GM23338 (cell line): ENCODE results near the gene C11orf91. TPM values are rescaled to one million over a fixed set of nuclear protein-coding genes. Genes with fewer than 3 reads are reported as not detected.
"Not testable (repeated sequence)": the region's sequence is repeated elsewhere in the genome, so short reads cannot be mapped to it uniquely, and the experiment has no call there.

Experiments
- ATAC-seq: fragments of 200-7000 bp; cut with Tn5 transposase; 3 replicates; pipeline ENCODE4 v1.9.1; 2020
- DNase-seq: peaks from one replicate; pipeline ENCODE4 v3.0.0-alpha.2; 2015; ENCODE audit warnings: low spot score
- H2AFZ ChIP-seq: fragments of 200-600 bp; sonication (generic); 2 replicates; pipeline ENCODE4 v1.8.0; 2016; ENCODE audit warnings: antibody characterized with exemption, mild to moderate bottlenecking, moderate library complexity
- H3F3A ChIP-seq: fragments of 200-600 bp; sonication (generic); replicated peaks from 2 replicates; pipeline ENCODE4 v1.8.0; 2017; ENCODE audit warnings: antibody characterized with exemption, mixed run types, low read depth
- H3K27ac ChIP-seq: fragments of 200-600 bp; sonication (generic); 2 replicates; pipeline ENCODE4 v1.6.1; 2016; ENCODE audit warnings: low read depth
- H3K27me3 ChIP-seq: fragments of 200-600 bp; sonication (generic); 2 replicates; pipeline ENCODE4 v1.8.0; 2016; ENCODE audit warnings: mild to moderate bottlenecking, mixed run types, moderate library complexity; ENCODE audit not compliant: insufficient read depth
- H3K36me3 ChIP-seq: fragments of 200-600 bp; sonication (generic); 2 replicates; pipeline ENCODE4 v1.8.0; 2016; ENCODE audit warnings: mild to moderate bottlenecking; ENCODE audit not compliant: insufficient read depth
- H3K4me1 ChIP-seq: fragments of 200-600 bp; sonication (generic); 2 replicates; pipeline ENCODE4 v1.8.0; 2016; ENCODE audit warnings: mild to moderate bottlenecking, moderate library complexity; ENCODE audit not compliant: insufficient read depth
- H3K4me2 ChIP-seq: fragments of 200-600 bp; sonication (generic); 2 replicates; pipeline ENCODE4 v1.7.1; 2017; ENCODE audit warnings: mixed run types
- H3K4me3 ChIP-seq: fragments of 200-600 bp; sonication (generic); 2 replicates; pipeline ENCODE4 v1.6.1; 2016; ENCODE audit warnings: mixed run types
- H3K79me2 ChIP-seq: fragments of 200-600 bp; sonication (generic); replicated peaks from 2 replicates; pipeline ENCODE4 v1.8.0; 2017; ENCODE audit warnings: mild to moderate bottlenecking; ENCODE audit not compliant: insufficient read depth
- H3K9me2 ChIP-seq: fragments of 200-600 bp; sonication (generic); 2 replicates; pipeline ENCODE4 v1.8.0; 2017; ENCODE audit not compliant: insufficient read depth
- H4K20me1 ChIP-seq: fragments of 200-600 bp; sonication (generic); replicated peaks from 2 replicates; pipeline ENCODE4 v1.8.0; 2017; ENCODE audit warnings: mild to moderate bottlenecking; ENCODE audit not compliant: insufficient read depth
- H3K27ac Mint-ChIP-seq: 2 replicates; pipeline ENCODE4 v1.8.0; 2020; ENCODE audit warnings: inconsistent platforms, mild to moderate bottlenecking, moderate library complexity, mixed read lengths
- H3K27me3 Mint-ChIP-seq: 3 replicates; pipeline ENCODE4 v1.8.0; 2022; ENCODE audit warnings: low read depth, mild to moderate bottlenecking, moderate library complexity, mixed read lengths, inconsistent platforms; ENCODE audit not compliant: insufficient read depth, poor library complexity
- H3K36me3 Mint-ChIP-seq: 3 replicates; pipeline ENCODE4 v1.8.0; 2021; ENCODE audit warnings: low read depth, mild to moderate bottlenecking, inconsistent platforms, moderate library complexity, mixed read lengths
- H3K4me1 Mint-ChIP-seq: 3 replicates; pipeline ENCODE4 v1.8.0; 2020; ENCODE audit warnings: mild to moderate bottlenecking, inconsistent platforms, mixed read lengths
- H3K4me3 Mint-ChIP-seq: 3 replicates; pipeline ENCODE4 v1.8.0; 2021; ENCODE audit warnings: moderate library complexity, mild to moderate bottlenecking, inconsistent platforms, mixed read lengths
- H3K9me3 Mint-ChIP-seq: 3 replicates; pipeline ENCODE4 v1.8.0; 2020; ENCODE audit warnings: moderate library complexity, mild to moderate bottlenecking, inconsistent platforms, mixed read lengths
- CREB1 ChIP-seq: fragments of 250-450 bp; sonication (Bioruptor Pico); IDR thresholded peaks from 2 replicates; pipeline ENCODE4 v1.5.0; 2020; ENCODE audit warnings: low read depth, mild to moderate bottlenecking, moderate library complexity
- CTCF ChIP-seq, 2 experiments: fragments of 200-600 bp in 1 of 2; sonication (generic) in 1 of 2; conservative IDR thresholded peaks; 2 replicates each; pipeline versions ENCODE4 v1.5.1 to v1.6.1; 2016 to 2017; ENCODE audit warnings: antibody characterized with exemption in 2 of 2, low read depth in 2 of 2, mild to moderate bottlenecking in 2 of 2, moderate library complexity in 1 of 2
- EZH2 ChIP-seq: fragments of 200-600 bp; sonication (generic); IDR thresholded peaks from one replicate; pipeline ENCODE4 v1.8.0; 2017; ENCODE audit warnings: antibody characterized with exemption, mild to moderate bottlenecking, low read depth; ENCODE audit not compliant: unreplicated experiment
- JUNB ChIP-seq: IDR thresholded peaks from one replicate; pipeline ENCODE4 v1.6.1; 2016; ENCODE audit warnings: antibody characterized with exemption; ENCODE audit not compliant: unreplicated experiment
- NANOG ChIP-seq: IDR thresholded peaks from 2 replicates; pipeline ENCODE4 v1.6.1; 2016; ENCODE audit warnings: antibody characterized with exemption, borderline replicate concordance
- POLR2AphosphoS5 ChIP-seq: IDR thresholded peaks from 2 replicates; pipeline ENCODE4 v1.6.1; 2016; ENCODE audit warnings: antibody characterized with exemption, low read depth
- STAT1 ChIP-seq: IDR thresholded peaks from one replicate; pipeline ENCODE4 v1.6.1; 2016; ENCODE audit warnings: antibody characterized with exemption; ENCODE audit not compliant: unreplicated experiment
- ZNF114 ChIP-seq: fragments of 250-450 bp; sonication (Bioruptor Pico); IDR thresholded peaks from 2 replicates; pipeline ENCODE4 v1.5.0; 2020; ENCODE audit warnings: mild to moderate bottlenecking, moderate library complexity
- polyA plus RNA-seq: library from polyadenylated mRNA; unstranded; fragments of >200 nt; fragmentation: Nextera tagmentation; extraction: Ambion mirVana; gene quantifications from 2 replicates; pipeline ENCODE4 v1.2.1, GENCODE V29; 2016
- total RNA-seq: library from RNA; depleted of rRNA; stranded (reverse); fragments of >200 nt; shearing (Covaris generic); gene quantifications from 2 replicates; pipeline ENCODE4 v1.2.3, GENCODE V29; 2014
- TF ChIP-seq, protein P1 (sequence below): IDR thresholded peaks from one replicate; pipeline ENCODE4 v1.6.1; 2018; ENCODE audit warnings: antibody characterized with exemption; ENCODE audit not compliant: unreplicated experiment

The C11orf91 gene
- total and polyA plus RNA-seq, 2 experiments from 2014 or later = not detected

GRCh38 chr11:33731723-33732531 lies 31.3 kb upstream of the C11orf91 start:
- H3K27ac Mint-ChIP-seq = no peak overlapping the region
- H3K36me3 ChIP-seq = no peaks in the 10 kb centered on the region
- H3K4me3 Mint-ChIP-seq = no peak overlapping the region
- TF ChIP-seq CTCF (conservative IDR thresholded peaks at IDR 0.05; ENCODE audit: low read depth in 2 of 2) (no peak), JUNB (no peak), POLR2AphosphoS5 (no peak)
- TF ChIP-seq, protein P1, sequence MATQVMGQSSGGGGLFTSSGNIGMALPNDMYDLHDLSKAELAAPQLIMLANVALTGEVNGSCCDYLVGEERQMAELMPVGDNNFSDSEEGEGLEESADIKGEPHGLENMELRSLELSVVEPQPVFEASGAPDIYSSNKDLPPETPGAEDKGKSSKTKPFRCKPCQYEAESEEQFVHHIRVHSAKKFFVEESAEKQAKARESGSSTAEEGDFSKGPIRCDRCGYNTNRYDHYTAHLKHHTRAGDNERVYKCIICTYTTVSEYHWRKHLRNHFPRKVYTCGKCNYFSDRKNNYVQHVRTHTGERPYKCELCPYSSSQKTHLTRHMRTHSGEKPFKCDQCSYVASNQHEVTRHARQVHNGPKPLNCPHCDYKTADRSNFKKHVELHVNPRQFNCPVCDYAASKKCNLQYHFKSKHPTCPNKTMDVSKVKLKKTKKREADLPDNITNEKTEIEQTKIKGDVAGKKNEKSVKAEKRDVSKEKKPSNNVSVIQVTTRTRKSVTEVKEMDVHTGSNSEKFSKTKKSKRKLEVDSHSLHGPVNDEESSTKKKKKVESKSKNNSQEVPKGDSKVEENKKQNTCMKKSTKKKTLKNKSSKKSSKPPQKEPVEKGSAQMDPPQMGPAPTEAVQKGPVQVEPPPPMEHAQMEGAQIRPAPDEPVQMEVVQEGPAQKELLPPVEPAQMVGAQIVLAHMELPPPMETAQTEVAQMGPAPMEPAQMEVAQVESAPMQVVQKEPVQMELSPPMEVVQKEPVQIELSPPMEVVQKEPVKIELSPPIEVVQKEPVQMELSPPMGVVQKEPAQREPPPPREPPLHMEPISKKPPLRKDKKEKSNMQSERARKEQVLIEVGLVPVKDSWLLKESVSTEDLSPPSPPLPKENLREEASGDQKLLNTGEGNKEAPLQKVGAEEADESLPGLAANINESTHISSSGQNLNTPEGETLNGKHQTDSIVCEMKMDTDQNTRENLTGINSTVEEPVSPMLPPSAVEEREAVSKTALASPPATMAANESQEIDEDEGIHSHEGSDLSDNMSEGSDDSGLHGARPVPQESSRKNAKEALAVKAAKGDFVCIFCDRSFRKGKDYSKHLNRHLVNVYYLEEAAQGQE = no peak
- H3K27me3 Mint-ChIP-seq = peaks cover 13% of the 10 kb centered on the region
- no peak overlapping the region for H2AFZ ChIP-seq
- no peak overlapping the region for H3K27ac ChIP-seq
- H3K4me1 ChIP-seq = peaks cover 14% of the 10 kb centered on the region
- peaks cover 83% of the 10 kb centered on the region for H3K79me2 ChIP-seq
- H3K9me2 ChIP-seq = no peaks in the 10 kb centered on the region
- H3K36me3 Mint-ChIP-seq = peaks cover 9% of the 10 kb centered on the region; the same call in 2 of the 3 replicates
- H3K4me2 ChIP-seq = no peak overlapping the region
- peaks cover 15% of the 10 kb centered on the region for H3K27me3 ChIP-seq
- no peaks in the 10 kb centered on the region for H3K9me3 Mint-ChIP-seq
- no peaks in the 10 kb centered on the region; the same call in 1 of the 2 replicates for H3F3A ChIP-seq
- H4K20me1 ChIP-seq = peaks cover 30% of the 10 kb centered on the region
- ATAC-seq = no peak
- DNase-seq = peak; percentile 14
- peaks cover 22% of the 10 kb centered on the region for H3K4me1 Mint-ChIP-seq
- no peak overlapping the region for H3K4me3 ChIP-seq

GRCh38 chr11:33730716-33731115 lies 30.1 kb upstream of the C11orf91 start:
- peaks cover 30% of the 10 kb centered on the region for H4K20me1 ChIP-seq
- ATAC-seq (no peak), DNase-seq (no peak)
- H3F3A ChIP-seq = no peaks in the 10 kb centered on the region; the same call in 1 of the 2 replicates
- no peak overlapping the region for H3K27ac ChIP-seq
- peaks cover 13% of the 10 kb centered on the region for H3K4me1 ChIP-seq
- TF ChIP-seq ZNF114 (no peak), EZH2 (no peak), STAT1 (no peak), CREB1 (CRISPR knock-in tag) (no peak), NANOG (no peak)
- peaks cover 94% of the 10 kb centered on the region for H3K79me2 ChIP-seq
- H3K9me2 ChIP-seq = no peaks in the 10 kb centered on the region
- H3K4me2 ChIP-seq = no peak overlapping the region
- no peak overlapping the region for H2AFZ ChIP-seq
- no peak overlapping the region for H3K27ac Mint-ChIP-seq
- no peak overlapping the region for H3K4me3 Mint-ChIP-seq
- peaks cover 12% of the 10 kb centered on the region for H3K27me3 Mint-ChIP-seq
- H3K36me3 ChIP-seq = no peaks in the 10 kb centered on the region
- H3K27me3 ChIP-seq = peaks cover 14% of the 10 kb centered on the region
- H3K4me1 Mint-ChIP-seq = peaks cover 20% of the 10 kb centered on the region
- H3K4me3 ChIP-seq = no peak overlapping the region
- no peaks in the 10 kb centered on the region for H3K9me3 Mint-ChIP-seq
- peaks cover 9% of the 10 kb centered on the region; the same call in 2 of the 3 replicates for H3K36me3 Mint-ChIP-seq

DNA sequence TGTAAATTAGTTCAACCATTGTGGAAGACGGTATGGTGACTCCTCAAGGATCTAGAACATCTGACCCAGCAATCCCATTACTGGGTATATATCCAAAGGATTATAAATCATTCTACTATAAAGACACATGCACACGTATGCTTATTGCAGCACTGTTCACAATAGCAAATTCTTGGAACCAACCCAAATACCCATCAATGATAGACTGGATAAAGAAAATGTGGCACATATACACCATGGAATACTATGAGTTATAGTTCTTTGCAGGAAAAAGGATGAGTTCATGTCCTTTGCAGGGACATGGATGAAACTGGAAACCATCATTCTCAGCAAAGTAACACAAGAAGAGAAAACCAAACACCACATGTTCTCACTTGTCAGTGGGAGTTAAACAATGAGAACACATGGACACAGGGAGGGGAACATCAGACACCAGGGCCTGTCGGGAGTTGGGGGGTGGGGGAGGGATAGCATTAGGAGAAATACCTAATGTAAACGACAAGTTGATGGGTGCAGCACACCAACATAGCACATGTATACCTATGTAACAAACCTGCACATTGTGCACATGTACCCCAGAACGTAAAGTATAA lies 28.5 kb upstream of the C11orf91 start:
- not testable (repeated sequence) for H3K36me3 Mint-ChIP-seq, H3K27ac ChIP-seq, H3K9me2 ChIP-seq, ATAC-seq, H3K27me3 Mint-ChIP-seq, H3K27me3 ChIP-seq, H3K4me2 ChIP-seq, H3K4me3 Mint-ChIP-seq, H3K4me1 ChIP-seq, H3K9me3 Mint-ChIP-seq, H3K36me3 ChIP-seq, H3K4me3 ChIP-seq, DNase-seq, H3F3A ChIP-seq, H3K27ac Mint-ChIP-seq, H2AFZ ChIP-seq
- Histone ChIP-seq H4K20me1 (peaks cover 24% of the 10 kb centered on the region), H3K79me2 (peaks cover 94% of the 10 kb centered on the region)
- peaks cover 15% of the 10 kb centered on the region for H3K4me1 Mint-ChIP-seq

- H3K4me1 Mint-ChIP-seq = peaks cover 22% of the 10 kb centered on the region
- not testable (repeated sequence) for H3K4me3 Mint-ChIP-seq, H3K27ac ChIP-seq, H3K4me1 ChIP-seq, DNase-seq, H3K9me3 Mint-ChIP-seq, ATAC-seq, H3F3A ChIP-seq, H3K4me3 ChIP-seq, H3K36me3 ChIP-seq, H3K36me3 Mint-ChIP-seq, H2AFZ ChIP-seq, H3K27me3 Mint-ChIP-seq, H3K27me3 ChIP-seq, H3K27ac Mint-ChIP-seq, H3K9me2 ChIP-seq, H3K4me2 ChIP-seq
- Histone ChIP-seq H4K20me1 (peaks cover 13% of the 10 kb centered on the region), H3K79me2 (peaks cover 91% of the 10 kb centered on the region)
These were observed 26.9 kb upstream of the C11orf91 start for GRCh38 chr11:33727539-33727938.
